ENCODE measurements around the gene PRKAA2.
"Not testable (repeated sequence)": the region's sequence is repeated elsewhere in the genome, so short reads cannot be mapped to it uniquely, and the experiment has no call there.

PRKAA2 gene

GRCh38 chr1:56644919-56645676 lies at the start of gene PRKAA2:
TSS of gene PRKAA2 (plus strand) at chr1:56645314. CDS start at chr1:56645388, 74 bp downstream.
- Histone ChIP-seq H3K4me3 (ENCODE audit: insufficient read depth, low read length, poor library complexity, severe bottlenecking) (no peak within 1 kb of the TSS), H3K4me2 (ENCODE audit: low read depth, low read length, poor library complexity, severe bottlenecking) (no peak within 1 kb of the TSS), H3K79me2 (ENCODE audit: insufficient read depth, low read length) (no peaks in the 10 kb centered on the region), H3K36me3 (ENCODE audit: low read length) (no peaks in the 10 kb centered on the region), H3K9ac (ENCODE audit: low read length) (no peak within 1 kb of the TSS), H2AFZ (ENCODE audit: low read depth, low read length, severe bottlenecking) (no peak within 1 kb of the TSS), H4K20me1 (ENCODE audit: low read depth, low read length) (no peaks in the 10 kb centered on the region), H3K9me3 (ENCODE audit: insufficient read depth, low read length) (no peaks in the 10 kb centered on the region), H3K27ac (ENCODE audit: low read depth, low read length) (no peak within 1 kb of the TSS), H3K27me3 (ENCODE audit: low read length) (no peaks in the 10 kb centered on the region), H3K9me2 (replicated peaks; ENCODE audit: insufficient read depth, low read length) (no peaks in the 10 kb centered on the region), H3F3A (ENCODE audit: insufficient read depth) (no peaks in the 10 kb centered on the region)
- no peak for TF ChIP-seq CTCF (IDR thresholded peaks at IDR 0.05; ENCODE audit: insufficient read depth, low read length, poor library complexity, severe bottlenecking)
- no peak for TF ChIP-seq EZH2phosphoT487 (conservative IDR thresholded peaks at IDR 0.05; ENCODE audit: low read length)

- not testable (repeated sequence) for H3K9me3 ChIP-seq (ENCODE audit: insufficient read depth, low read length); H3K9ac ChIP-seq (ENCODE audit: low read length); H3K4me2 ChIP-seq (ENCODE audit: low read depth, low read length, poor library complexity, severe bottlenecking); H4K20me1 ChIP-seq (ENCODE audit: low read depth, low read length); H3K79me2 ChIP-seq (ENCODE audit: insufficient read depth, low read length); H3K27me3 ChIP-seq (ENCODE audit: low read length); H3K9me2 ChIP-seq (replicated peaks; ENCODE audit: insufficient read depth, low read length); H3K36me3 ChIP-seq (ENCODE audit: low read length); H2AFZ ChIP-seq (ENCODE audit: low read depth, low read length, severe bottlenecking); H3F3A ChIP-seq (ENCODE audit: insufficient read depth); H3K27ac ChIP-seq (ENCODE audit: low read depth, low read length); H3K4me3 ChIP-seq (ENCODE audit: insufficient read depth, low read length, poor library complexity, severe bottlenecking)
Measured at GRCh38 chr1:56595397-56596191, 49.5 kb upstream of the PRKAA2 start.

- H3K9me3 ChIP-seq (ENCODE audit: insufficient read depth, low read length); H3F3A ChIP-seq (ENCODE audit: insufficient read depth); H4K20me1 ChIP-seq (ENCODE audit: low read depth, low read length); H3K27me3 ChIP-seq (ENCODE audit: low read length); H3K79me2 ChIP-seq (ENCODE audit: insufficient read depth, low read length); H2AFZ ChIP-seq (ENCODE audit: low read depth, low read length, severe bottlenecking); H3K36me3 ChIP-seq (ENCODE audit: low read length); H3K9me2 ChIP-seq (replicated peaks; ENCODE audit: insufficient read depth, low read length); H3K4me3 ChIP-seq (ENCODE audit: insufficient read depth, low read length, poor library complexity, severe bottlenecking); H3K27ac ChIP-seq (ENCODE audit: low read depth, low read length); H3K4me2 ChIP-seq (ENCODE audit: low read depth, low read length, poor library complexity, severe bottlenecking); H3K9ac ChIP-seq (ENCODE audit: low read length): not testable (repeated sequence)
Measured at GRCh38 chr1:56610097-56610496, 35.0 kb upstream of the PRKAA2 start.

GRCh38 chr1:56610770-56611169 lies 34.3 kb upstream of the PRKAA2 start:
- H3K4me3 ChIP-seq (ENCODE audit: insufficient read depth, low read length, poor library complexity, severe bottlenecking); H3K27me3 ChIP-seq (ENCODE audit: low read length); H3K4me2 ChIP-seq (ENCODE audit: low read depth, low read length, poor library complexity, severe bottlenecking); H3K79me2 ChIP-seq (ENCODE audit: insufficient read depth, low read length); H3K9ac ChIP-seq (ENCODE audit: low read length); H4K20me1 ChIP-seq (ENCODE audit: low read depth, low read length); H3K9me2 ChIP-seq (replicated peaks; ENCODE audit: insufficient read depth, low read length); H3K9me3 ChIP-seq (ENCODE audit: insufficient read depth, low read length); H3K36me3 ChIP-seq (ENCODE audit: low read length); H3F3A ChIP-seq (ENCODE audit: insufficient read depth); H3K27ac ChIP-seq (ENCODE audit: low read depth, low read length); H2AFZ ChIP-seq (ENCODE audit: low read depth, low read length, severe bottlenecking): not testable (repeated sequence)

Data from SU-DHL-6 (cell line).